AG08395 (cell line): Measurements from ENCODE around the gene EML3.
A peak's percentile ranks its signal among the peaks of the same experiment; 100 is the strongest.
"Not testable (repeated sequence)": the region's sequence is repeated elsewhere in the genome, so short reads cannot be mapped to it uniquely, and the experiment has no call there.

Experiments used
- DNase-seq: peaks from one replicate; pipeline ENCODE4 v3.0.0; 2012; ENCODE audit warnings: mixed read lengths, low spot score

The EML3 gene

GRCh38 chr11:62600367-62601121, 12.0 kb downstream of the EML3 start:
- no peak for DNase-seq

- no peak for DNase-seq
These were observed 12.7 kb downstream of the EML3 start for GRCh38 chr11:62599901-62600300.

- DNase-seq = peak; percentile 99
These were observed 13.4 kb downstream of the EML3 start for GRCh38 chr11:62599069-62599696.

- no peak for DNase-seq
These were observed 17.5 kb downstream of the EML3 start for GRCh38 chr11:62595124-62595523.

- peak; percentile 72 for DNase-seq
These were observed 19.0 kb downstream of the EML3 start for GRCh38 chr11:62593434-62594044.

GRCh38 chr11:62592989-62593421, 19.6 kb downstream of the EML3 start:
- DNase-seq = no peak

GRCh38 chr11:62592146-62592815, 20.3 kb downstream of the EML3 start:
- DNase-seq = no peak

GRCh38 chr11:62591448-62592145, 21.0 kb downstream of the EML3 start, which contains the start of gene TUT1:
TUT1 (minus strand) TSS chr11:62591523; CDS start chr11:62591485, 38 bp downstream.
- peak; percentile 95 for DNase-seq

- DNase-seq = no peak
These were observed 23.5 kb downstream of the EML3 start for GRCh38 chr11:62588966-62589637.

- not testable (repeated sequence) for DNase-seq
These were observed 27.2 kb downstream of the EML3 start for GRCh38 chr11:62585356-62585755.

- not testable (repeated sequence) for DNase-seq
These were observed 30.8 kb downstream of the EML3 start for GRCh38 chr11:62581735-62582134.

GRCh38 chr11:62580959-62581715, 31.4 kb downstream of the EML3 start:
- DNase-seq = no peak

GRCh38 chr11:62579252-62579651, 33.3 kb downstream of the EML3 start:
- no peak for DNase-seq

GRCh38 chr11:62578541-62578940, 34.0 kb downstream of the EML3 start:
- no peak for DNase-seq

GRCh38 chr11:62577046-62577714, 35.4 kb downstream of the EML3 start:
- DNase-seq = no peak

- no peak for DNase-seq
These were observed 36.7 kb downstream of the EML3 start for GRCh38 chr11:62575837-62576236.

- DNase-seq = no peak
These were observed 37.4 kb downstream of the EML3 start for GRCh38 chr11:62575156-62575555.

- peak; percentile 33 for DNase-seq
These were observed 38.1 kb downstream of the EML3 start for GRCh38 chr11:62574363-62575071.
